Muscle layer of colon (tissue), 2 donors: ENCODE measurements around the gene CALD1.
A peak's percentile ranks its signal among the peaks of the same experiment; 100 is the strongest.
"Not testable (repeated sequence)": the region's sequence is repeated elsewhere in the genome, so short reads cannot be mapped to it uniquely, and the experiment has no call there.

Experiments
- H3K27ac ChIP-seq: one replicate; pipeline ENCODE4 v1.7.0; 2013; ENCODE audit warnings: low read depth, mild to moderate bottlenecking, low read length, moderate library complexity
- H3K27me3 ChIP-seq, 2 donors: one replicate each; pipeline ENCODE4 v1.7.0; 2013; ENCODE audit warnings: low read length in 2 of 2, mild to moderate bottlenecking in 2 of 2; ENCODE audit not compliant: insufficient read depth in 2 of 2, control insufficient read depth in 1 of 2
- H3K36me3 ChIP-seq: one replicate; pipeline ENCODE4 v1.7.0; 2013; ENCODE audit warnings: mild to moderate bottlenecking, low read length; ENCODE audit not compliant: insufficient read depth
- H3K4me1 ChIP-seq: one replicate; pipeline ENCODE4 v1.7.0; 2013; ENCODE audit warnings: mild to moderate bottlenecking, low read length; ENCODE audit not compliant: insufficient read depth
- H3K4me3 ChIP-seq, 2 donors: one replicate each; pipeline ENCODE4 v1.7.0; 2013; ENCODE audit warnings: low read length in 2 of 2, low read depth in 1 of 2, mild to moderate bottlenecking in 1 of 2, moderate library complexity in 1 of 2
- H3K9ac ChIP-seq: one replicate; pipeline ENCODE4 v1.7.0; 2013; ENCODE audit warnings: low read length
- H3K9me3 ChIP-seq: one replicate; pipeline ENCODE4 v1.7.0; 2013; ENCODE audit warnings: mild to moderate bottlenecking, low read length
- donor health status: abdominal sarcoma.
- donor health status: Adenocarcinoma of cecum.

CALD1 gene

DNA sequence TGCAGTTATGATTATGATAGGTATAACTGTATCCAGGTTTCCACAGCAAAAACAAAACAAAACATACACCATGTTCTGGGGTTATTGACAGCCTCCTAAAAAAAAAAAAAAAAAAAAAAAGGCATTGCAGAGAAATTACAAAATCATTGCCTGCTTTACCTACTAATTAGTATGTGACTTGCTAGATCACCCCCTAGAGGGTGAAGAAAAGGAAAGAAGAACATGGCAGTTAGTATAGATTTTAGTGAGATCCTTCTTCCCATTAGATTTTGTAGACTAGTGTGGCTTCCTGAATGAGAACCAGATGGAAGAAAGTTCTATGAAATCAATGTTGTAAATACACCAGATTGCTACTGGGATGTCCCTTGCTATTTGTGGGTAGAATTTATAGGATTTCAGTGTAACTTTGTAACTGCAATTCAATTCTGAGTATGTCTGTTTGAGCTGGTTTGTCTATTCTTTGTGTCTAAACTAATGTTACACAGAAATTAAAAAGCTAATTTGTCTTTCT, 182.9 kb downstream of the CALD1 start:
- Histone ChIP-seq H3K4me1 (peaks cover 20% of the 10 kb centered on the region), H3K4me3 (no peak overlapping the region), H3K9ac (no peak overlapping the region), H3K36me3 (peaks cover 75% of the 10 kb centered on the region), H3K27me3 (no peaks in the 10 kb centered on the region), H3K9me3 (no peaks in the 10 kb centered on the region), H3K27ac (no peak overlapping the region)

DNA sequence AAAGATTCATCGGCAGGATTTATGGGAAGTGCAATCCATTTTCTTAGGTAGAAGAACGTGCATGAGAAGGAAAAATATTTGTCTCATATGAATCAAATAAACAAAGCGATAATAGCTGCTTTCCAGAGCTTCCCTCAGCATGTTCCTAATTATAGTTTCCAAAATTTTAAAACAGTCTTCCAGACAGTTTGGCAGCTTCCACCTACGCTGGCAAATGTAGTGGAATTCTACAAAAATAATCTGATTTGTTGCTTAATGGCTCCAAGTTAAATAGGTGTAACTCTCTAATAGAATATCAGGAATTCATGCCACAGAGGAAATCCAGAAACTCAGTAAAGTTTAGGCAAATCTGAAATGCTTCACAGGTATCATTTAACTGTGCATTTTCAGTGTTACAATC, 183.6 kb downstream of the CALD1 start:
- no peak overlapping the region for H3K9ac ChIP-seq
- H3K4me1 ChIP-seq, result peaks cover 20% of the 10 kb centered on the region
- H3K9me3 ChIP-seq, result no peaks in the 10 kb centered on the region
- H3K27ac ChIP-seq, result no peak overlapping the region
- H3K4me3 ChIP-seq, result no peak overlapping the region
- H3K27me3 ChIP-seq, result no peaks in the 10 kb centered on the region
- H3K36me3 ChIP-seq, result peaks cover 80% of the 10 kb centered on the region

DNA sequence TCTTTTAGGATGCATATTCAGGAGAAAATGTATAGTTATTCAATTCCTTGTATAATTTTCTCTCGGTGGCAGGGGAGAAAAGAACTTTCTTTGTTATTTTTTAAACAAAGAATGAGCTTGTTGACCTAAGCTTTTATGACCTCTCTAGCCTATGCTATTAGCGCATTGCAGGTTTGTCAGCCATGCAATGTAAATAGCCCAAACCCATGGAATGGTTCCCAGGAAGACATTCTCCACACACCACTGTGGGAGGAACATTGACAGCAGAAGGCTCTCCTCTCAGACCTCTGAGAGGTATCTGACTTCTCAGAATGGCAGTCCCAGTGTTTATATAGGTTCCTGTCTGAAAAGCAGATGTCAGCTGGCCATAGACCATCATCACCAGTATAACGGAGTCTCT, 187.3 kb downstream of the CALD1 start:
- peaks cover 71% of the 10 kb centered on the region for H3K36me3 ChIP-seq
- H3K4me3 ChIP-seq, result no peak overlapping the region
- H3K27ac ChIP-seq, result no peak overlapping the region
- no peak overlapping the region for H3K9ac ChIP-seq
- H3K27me3 ChIP-seq, result no peaks in the 10 kb centered on the region
- H3K4me1 ChIP-seq, result peaks cover 17% of the 10 kb centered on the region
- H3K9me3 ChIP-seq, result no peaks in the 10 kb centered on the region

DNA sequence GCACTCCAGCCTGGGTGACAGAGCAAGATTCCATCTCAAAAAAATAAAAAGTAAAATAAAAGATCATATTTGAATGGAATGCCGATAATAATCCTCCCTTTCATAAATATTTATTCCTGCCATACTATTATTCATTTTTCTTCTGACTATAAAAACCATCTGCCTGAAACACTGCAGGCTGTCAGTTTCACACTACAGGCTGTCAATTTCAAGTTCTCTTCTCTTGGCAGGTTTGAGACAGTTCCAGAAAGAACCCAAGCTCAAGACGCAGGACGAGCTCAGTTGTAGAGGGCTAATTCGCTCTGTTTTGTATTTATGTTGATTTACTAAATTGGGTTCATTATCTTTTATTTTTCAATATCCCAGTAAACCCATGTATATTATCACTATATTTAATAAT, 188.7 kb downstream of the CALD1 start:
- Histone ChIP-seq H3K27me3 (no peaks in the 10 kb centered on the region), H3K27ac (no peak overlapping the region), H3K36me3 (peaks cover 62% of the 10 kb centered on the region), H3K9me3 (no peaks in the 10 kb centered on the region), H3K9ac (no peak overlapping the region), H3K4me3 (no peak overlapping the region), H3K4me1 (peaks cover 3% of the 10 kb centered on the region)

DNA sequence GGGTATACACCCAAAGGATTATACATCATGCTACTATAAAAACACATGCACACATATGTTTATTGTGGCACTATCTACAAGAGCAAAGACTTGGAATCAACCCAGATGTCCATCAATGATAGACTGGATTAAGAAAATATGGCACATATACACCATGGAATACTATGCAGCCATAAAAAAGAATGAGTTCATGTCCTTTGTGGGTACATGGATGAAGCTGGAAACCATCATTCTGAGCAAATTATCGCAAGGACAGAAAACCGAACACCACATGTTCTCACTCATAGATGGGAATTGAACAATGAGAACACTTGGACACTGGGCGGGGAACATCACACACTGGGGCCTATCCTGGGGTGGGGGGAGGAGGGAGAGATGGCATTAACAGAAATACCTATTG, 202.2 kb downstream of the CALD1 start:
- not testable (repeated sequence) for H3K27ac ChIP-seq, H3K27me3 ChIP-seq, H3K36me3 ChIP-seq, H3K9ac ChIP-seq, H3K4me3 ChIP-seq, H3K9me3 ChIP-seq, H3K4me1 ChIP-seq

DNA sequence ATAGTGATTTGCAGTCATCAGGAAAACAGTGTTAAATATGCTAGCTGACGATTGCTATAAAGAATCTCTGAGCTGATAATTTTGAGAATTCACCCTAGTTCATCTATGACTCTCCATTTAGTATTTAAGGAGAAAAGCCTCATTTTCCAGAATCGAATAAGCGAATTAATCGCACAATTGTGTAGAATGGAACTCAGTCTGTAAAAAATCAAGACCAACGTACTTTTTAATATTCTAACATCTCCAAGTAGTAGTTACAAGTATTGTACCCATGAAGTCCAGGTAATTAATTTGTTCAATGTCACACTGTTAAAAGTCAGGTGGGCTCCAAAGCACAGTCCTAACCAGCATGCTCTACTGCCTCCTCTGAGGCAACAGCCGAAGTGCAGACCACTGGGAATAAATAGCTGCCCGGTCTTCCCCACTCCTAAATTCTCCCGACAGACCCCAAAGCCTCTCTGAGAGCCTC, 206.5 kb downstream of the CALD1 start:
- no peaks in the 10 kb centered on the region for H3K36me3 ChIP-seq
- H3K9ac ChIP-seq, result peak overlapping the region; percentile 96
- H3K4me3 ChIP-seq, result peak overlapping the region; percentile 84 to 96
- peak overlapping the region; percentile 91 for H3K27ac ChIP-seq
- H3K4me1 ChIP-seq, result no peaks in the 10 kb centered on the region
- no peaks in the 10 kb centered on the region for H3K9me3 ChIP-seq
- no peaks in the 10 kb centered on the region for H3K27me3 ChIP-seq

DNA sequence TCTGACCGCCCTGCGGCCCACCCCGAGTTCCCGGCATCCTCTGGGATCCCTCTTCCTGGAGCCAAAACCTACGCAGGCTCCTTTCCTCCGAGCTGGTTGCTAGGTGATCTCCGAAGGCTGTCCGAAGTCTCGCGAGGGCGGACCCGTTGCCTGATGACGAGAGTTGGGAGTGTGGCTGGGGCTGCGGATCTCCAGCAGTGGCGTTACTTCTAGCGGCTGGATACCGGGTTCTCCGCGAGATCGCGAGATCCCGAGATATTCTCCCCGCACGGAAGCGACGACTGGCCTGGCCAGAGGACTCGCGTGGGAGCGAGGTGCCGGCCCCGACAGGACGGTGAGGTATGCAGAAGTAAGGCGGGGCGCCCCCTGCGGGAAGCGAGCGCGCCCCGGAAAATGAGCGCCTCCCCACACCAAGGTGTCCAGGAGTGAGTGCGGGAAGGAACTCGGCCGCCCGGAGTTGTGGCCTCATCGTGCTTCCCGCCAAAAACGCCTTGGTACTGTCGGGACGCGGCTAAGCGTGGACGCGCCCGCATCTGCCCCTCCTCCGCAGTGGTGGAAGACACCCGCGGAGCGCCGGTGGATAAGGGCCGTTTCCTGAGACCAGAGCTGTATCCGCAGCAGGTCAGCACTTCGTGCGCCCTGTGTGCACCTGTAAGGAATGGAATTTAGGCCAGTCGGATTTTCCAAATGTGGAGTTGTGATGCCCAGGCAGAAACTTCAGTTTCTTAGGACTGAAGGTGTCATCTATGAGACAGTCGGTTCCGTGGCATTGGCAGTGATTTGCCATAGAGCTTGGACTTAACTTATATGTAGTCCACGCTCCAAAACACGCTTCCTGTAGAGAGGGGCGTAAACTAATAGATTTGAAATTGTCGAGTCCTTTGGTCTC, 207.2 kb downstream of the CALD1 start, which contains the start of gene AGBL3:
Gene AGBL3, plus strand, starts transcription at position 146 of the 889 bp plus-strand sequence. CDS start 1,426 bp downstream, outside the sequence.
- Histone ChIP-seq H3K9ac (peak within 1 kb of the TSS; percentile 96), H3K27ac (peak within 1 kb of the TSS; percentile 91), H3K4me1 (no peaks in the 10 kb centered on the region), H3K36me3 (no peaks in the 10 kb centered on the region), H3K9me3 (no peaks in the 10 kb centered on the region), H3K4me3 (peak within 1 kb of the TSS; percentile 84 to 96), H3K27me3 (no peaks in the 10 kb centered on the region)

DNA sequence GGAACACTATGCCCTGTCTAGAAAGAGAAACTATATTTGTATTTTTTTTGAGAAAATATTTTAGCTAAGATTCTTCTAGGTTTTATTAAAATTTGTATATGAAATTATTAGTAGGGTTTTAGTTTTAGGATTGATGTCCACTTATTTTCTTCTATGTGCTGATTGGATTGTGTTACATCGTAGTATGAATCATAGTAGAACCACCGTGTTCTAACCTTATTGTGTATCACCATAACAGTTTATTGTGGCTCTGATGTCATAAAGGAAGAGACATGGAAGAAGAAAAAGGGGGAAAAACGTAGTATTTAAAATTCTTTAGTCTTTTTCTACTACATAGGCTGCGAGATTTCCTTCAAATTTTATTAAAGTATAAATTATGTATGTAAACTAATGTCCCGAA, 208.7 kb downstream of the CALD1 start:
- H3K9ac ChIP-seq, result no peak overlapping the region
- no peaks in the 10 kb centered on the region for H3K27me3 ChIP-seq
- H3K9me3 ChIP-seq, result no peaks in the 10 kb centered on the region
- H3K36me3 ChIP-seq, result no peaks in the 10 kb centered on the region
- H3K4me1 ChIP-seq, result no peaks in the 10 kb centered on the region
- no peak overlapping the region for H3K27ac ChIP-seq
- no peak overlapping the region for H3K4me3 ChIP-seq

DNA sequence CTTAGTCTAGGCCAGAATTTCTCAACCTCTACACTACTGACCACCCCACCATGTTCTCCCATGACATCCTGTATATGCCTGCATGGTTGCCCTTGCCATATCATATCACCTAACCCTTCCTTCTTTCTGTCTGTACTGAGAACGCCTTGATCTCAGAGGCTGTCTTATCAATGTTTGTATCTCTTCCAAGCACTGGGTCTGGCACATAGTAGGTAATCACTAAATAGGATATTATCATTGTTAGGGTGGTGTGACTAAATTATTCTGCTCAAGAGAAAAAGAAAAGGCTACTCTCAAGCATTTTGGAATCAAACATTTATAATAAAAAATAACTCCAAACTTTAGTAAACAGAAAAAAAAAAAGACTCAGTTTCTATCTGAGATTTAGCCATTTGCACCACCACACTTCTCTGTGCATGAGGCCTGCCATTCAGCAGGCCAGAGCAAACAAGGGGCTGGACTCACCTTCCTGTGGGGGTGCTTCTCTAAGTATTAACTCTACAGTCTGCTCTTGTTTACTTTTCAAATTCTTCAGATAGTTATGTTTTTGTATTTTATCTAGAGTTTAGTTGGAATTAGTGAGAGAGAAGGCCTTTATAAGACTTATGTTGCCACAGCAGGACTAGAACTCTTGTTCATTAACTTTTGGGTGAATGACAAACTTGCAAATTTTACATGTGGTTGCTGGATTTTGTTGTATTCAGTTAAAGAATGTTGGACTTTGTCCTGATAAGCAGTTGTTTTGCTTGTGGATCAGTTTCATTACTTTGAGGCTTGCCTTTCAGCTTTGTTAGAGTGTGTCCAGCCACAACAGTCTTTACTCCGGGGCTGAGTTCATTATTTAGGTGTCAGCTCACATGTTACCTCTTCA, 212.3 kb downstream of the CALD1 start:
- Histone ChIP-seq H3K4me1 (peaks cover 2% of the 10 kb centered on the region), H3K36me3 (no peaks in the 10 kb centered on the region), H3K9me3 (no peaks in the 10 kb centered on the region), H3K27ac (no peak overlapping the region), H3K4me3 (no peak overlapping the region), H3K9ac (no peak overlapping the region), H3K27me3 (no peaks in the 10 kb centered on the region)

DNA sequence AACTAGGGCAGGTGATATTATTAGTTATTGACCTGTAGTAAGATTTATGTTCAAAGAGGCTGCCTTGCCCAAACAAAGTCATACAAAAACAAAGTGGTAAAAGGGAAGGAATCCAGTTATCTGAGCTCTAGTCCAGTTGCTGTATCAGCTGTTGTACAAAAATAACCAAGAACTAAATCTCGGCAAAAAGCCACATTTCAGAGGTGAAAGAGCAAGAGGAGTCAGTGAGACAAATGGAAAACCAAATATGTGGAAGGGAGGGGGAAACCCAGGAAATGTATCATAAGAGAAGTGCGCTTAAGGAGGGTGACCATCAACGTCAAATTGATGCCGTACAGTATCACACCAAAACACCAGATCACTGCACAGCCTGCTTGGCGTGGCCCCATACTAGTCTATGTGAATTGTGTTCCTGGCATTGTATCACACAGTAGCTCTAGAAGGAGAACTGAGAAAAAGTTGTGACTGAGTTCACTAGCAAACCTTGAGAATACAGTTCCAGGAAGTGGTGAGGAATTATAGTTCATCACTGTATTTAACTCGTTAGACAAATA, 213.3 kb downstream of the CALD1 start:
- no peak overlapping the region for H3K27ac ChIP-seq
- H3K36me3 ChIP-seq, result no peaks in the 10 kb centered on the region
- no peaks in the 10 kb centered on the region for H3K27me3 ChIP-seq
- no peak overlapping the region for H3K9ac ChIP-seq
- peaks cover 8% of the 10 kb centered on the region for H3K4me1 ChIP-seq
- H3K4me3 ChIP-seq, result no peak overlapping the region
- no peaks in the 10 kb centered on the region for H3K9me3 ChIP-seq

DNA sequence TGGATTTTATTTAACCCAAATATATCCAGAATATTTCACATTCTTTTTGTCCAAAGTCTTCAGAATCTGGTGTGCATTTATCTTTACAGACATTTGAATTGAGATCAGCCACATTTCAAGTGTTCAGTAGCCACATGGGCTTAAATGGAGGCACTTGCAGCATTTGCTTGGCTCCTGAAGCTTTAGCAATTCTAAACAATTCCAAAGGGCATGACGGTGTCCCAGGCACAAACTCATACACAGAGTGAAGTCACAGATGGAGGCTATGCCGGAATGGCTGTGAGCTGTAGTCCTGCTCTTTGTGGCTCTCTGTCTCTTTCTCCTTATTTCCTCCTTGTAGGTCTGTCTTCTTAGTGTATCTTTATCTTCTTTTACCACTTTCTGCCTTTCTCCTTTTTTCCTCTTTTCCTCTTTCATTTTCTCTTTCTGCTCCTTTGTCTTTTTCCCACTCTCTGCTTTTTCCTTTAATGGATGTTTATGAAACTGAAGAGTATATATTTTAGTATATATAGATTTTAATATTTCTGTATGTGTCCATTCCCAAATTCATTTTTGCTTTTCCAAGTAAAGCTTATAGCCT, 214.5 kb downstream of the CALD1 start:
- no peak overlapping the region for H3K27ac ChIP-seq
- H3K9ac ChIP-seq, result no peak overlapping the region
- H3K9me3 ChIP-seq, result no peaks in the 10 kb centered on the region
- H3K4me3 ChIP-seq, result no peak overlapping the region
- H3K27me3 ChIP-seq, result no peaks in the 10 kb centered on the region
- peaks cover 8% of the 10 kb centered on the region for H3K4me1 ChIP-seq
- no peaks in the 10 kb centered on the region for H3K36me3 ChIP-seq
